H9 (cell line): ENCODE measurements around the gene TRPV6. TPM values are rescaled to one million over a fixed set of nuclear protein-coding genes. Genes with fewer than 3 reads are reported as not detected.

Experiments
- DNase-seq: peaks from one replicate; pipeline ENCODE4 v3.0.0-alpha.2; 2017
- H2AFZ ChIP-seq: one replicate; pipeline ENCODE4 v1.6.1; 2013; ENCODE audit warnings: mild to moderate bottlenecking, low read length, control low read depth, moderate library complexity
- H2AK5ac ChIP-seq: 2 replicates; pipeline ENCODE4 v1.6.1; 2013; ENCODE audit warnings: low read length, control low read depth, mixed read lengths; ENCODE audit not compliant: insufficient read length
- H2BK120ac ChIP-seq: one replicate; pipeline ENCODE4 v1.6.1; 2013; ENCODE audit warnings: low read depth, mild to moderate bottlenecking, low read length, control low read depth, inconsistent platforms; ENCODE audit not compliant: poor library complexity, severe bottlenecking
- H2BK12ac ChIP-seq: 2 replicates; pipeline ENCODE4 v1.6.1; 2013; ENCODE audit warnings: low read length, control low read depth, mixed read lengths, low read depth; ENCODE audit not compliant: insufficient read length
- H2BK15ac ChIP-seq: 2 replicates; pipeline ENCODE4 v1.6.1; 2013; ENCODE audit warnings: low read depth, low read length, control low read depth
- H2BK20ac ChIP-seq: one replicate; pipeline ENCODE4 v1.6.1; 2013; ENCODE audit warnings: low read depth, mild to moderate bottlenecking, low read length, control low read depth, inconsistent platforms; ENCODE audit not compliant: poor library complexity, severe bottlenecking
- H2BK5ac ChIP-seq: 2 replicates; pipeline ENCODE4 v1.6.1; 2013; ENCODE audit warnings: low read length, control low read depth, mixed read lengths; ENCODE audit not compliant: insufficient read length
- H3K14ac ChIP-seq: 2 replicates; pipeline ENCODE4 v1.6.1; 2013; ENCODE audit warnings: low read length, control low read depth; ENCODE audit not compliant: insufficient read depth
- H3K18ac ChIP-seq: 2 replicates; pipeline ENCODE4 v1.6.1; 2013; ENCODE audit warnings: low read depth, mild to moderate bottlenecking, mixed read lengths, low read length, control low read depth; ENCODE audit not compliant: insufficient read length
- H3K23ac ChIP-seq: 2 replicates; pipeline ENCODE4 v1.6.1; 2013; ENCODE audit warnings: low read length, control low read depth, mixed read lengths, low read depth; ENCODE audit not compliant: insufficient read length
- H3K23me2 ChIP-seq: 2 replicates; pipeline ENCODE4 v1.6.1; 2013; ENCODE audit warnings: low read depth, mild to moderate bottlenecking, mixed read lengths, low read length, control low read depth; ENCODE audit not compliant: insufficient read length, poor library complexity, severe bottlenecking
- H3K27ac ChIP-seq: 2 replicates; pipeline ENCODE4 v1.5.1; 2013; ENCODE audit warnings: low read length, control low read depth, mixed read lengths, low read depth; ENCODE audit not compliant: insufficient read length
- H3K27me3 ChIP-seq: 2 replicates; pipeline ENCODE4 v1.6.1; 2013; ENCODE audit warnings: low read length, control low read depth, inconsistent platforms; ENCODE audit not compliant: insufficient read depth
- H3K4ac ChIP-seq: 2 replicates; pipeline ENCODE4 v1.6.1; 2013; ENCODE audit warnings: low read depth, mild to moderate bottlenecking, control low read depth, inconsistent platforms, low read length, moderate library complexity
- H3K4me1 ChIP-seq: 2 replicates; pipeline ENCODE4 v1.6.1; 2013; ENCODE audit warnings: low read length, control low read depth, inconsistent platforms; ENCODE audit not compliant: insufficient read depth
- H3K4me2 ChIP-seq: 2 replicates; pipeline ENCODE4 v1.6.1; 2013; ENCODE audit warnings: low read length, control low read depth, mixed read lengths; ENCODE audit not compliant: insufficient read length, insufficient read depth
- H3K56ac ChIP-seq: 2 replicates; pipeline ENCODE4 v1.6.1; 2013; ENCODE audit warnings: low read depth, mild to moderate bottlenecking, mixed read lengths, low read length, control low read depth; ENCODE audit not compliant: insufficient read length
- H3K79me1 ChIP-seq: 2 replicates; pipeline ENCODE4 v1.6.1; 2013; ENCODE audit warnings: low read depth, mild to moderate bottlenecking, moderate library complexity, low read length, control low read depth, inconsistent platforms; ENCODE audit not compliant: insufficient read depth, poor library complexity, severe bottlenecking
- H3K79me2 ChIP-seq: 2 replicates; pipeline ENCODE4 v1.6.1; 2013; ENCODE audit warnings: low read length, control low read depth, inconsistent platforms; ENCODE audit not compliant: insufficient read depth
- H3K9ac ChIP-seq: 2 replicates; pipeline ENCODE4 v1.6.1; 2013; ENCODE audit warnings: low read length, control low read depth, mixed read lengths; ENCODE audit not compliant: insufficient read length; ENCODE audit errors: extremely low read depth
- H3K9me3 ChIP-seq: one replicate; pipeline ENCODE4 v1.6.1; 2013; ENCODE audit warnings: low read depth, low read length, inconsistent platforms; ENCODE audit not compliant: control insufficient read depth
- H3T11ph ChIP-seq: one replicate; pipeline ENCODE4 v1.6.1; 2013; ENCODE audit warnings: mild to moderate bottlenecking, low read length, control low read depth, inconsistent platforms
- H4K20me1 ChIP-seq: one replicate; pipeline ENCODE4 v1.6.1; 2013; ENCODE audit not compliant: control insufficient read depth, insufficient read length, insufficient read depth
- H4K5ac ChIP-seq: 2 replicates; pipeline ENCODE4 v1.6.1; 2013; ENCODE audit warnings: low read depth, mild to moderate bottlenecking, mixed read lengths, low read length, control low read depth; ENCODE audit not compliant: insufficient read length
- H4K8ac ChIP-seq: replicated peaks from 2 replicates; pipeline ENCODE4 v1.6.1; 2013; ENCODE audit warnings: low read length, control low read depth, mixed read lengths, low read depth; ENCODE audit not compliant: insufficient read length
- H4K91ac ChIP-seq: 2 replicates; pipeline ENCODE4 v1.6.1; 2013; ENCODE audit warnings: low read depth, mild to moderate bottlenecking, moderate library complexity, mixed read lengths, low read length, control low read depth; ENCODE audit not compliant: insufficient read length
- H3K27ac Mint-ChIP-seq, 3 experiments: 2 replicates in 2 of 3; 3 replicates in 1 of 3; pipeline ENCODE4 v1.8.0; 2020 to 2021; ENCODE audit warnings: mixed read lengths in 3 of 3, mild to moderate bottlenecking in 1 of 3, moderate library complexity in 1 of 3
- H3K27me3 Mint-ChIP-seq: 2 replicates; pipeline ENCODE4 v1.8.0; 2021; ENCODE audit warnings: low read depth, mild to moderate bottlenecking, moderate library complexity, mixed read lengths
- H3K36me3 Mint-ChIP-seq, 3 experiments: 2 replicates in 2 of 3; 3 replicates in 1 of 3; pipeline ENCODE4 v1.8.0; 2020 to 2021; ENCODE audit warnings: low read depth in 3 of 3, mixed read lengths in 3 of 3; ENCODE audit not compliant: insufficient read depth in 1 of 3
- H3K4me1 Mint-ChIP-seq, 2 experiments: 2 replicates each; pipeline ENCODE4 v1.8.0; 2020; ENCODE audit warnings: mixed read lengths in 2 of 2
- H3K4me3 Mint-ChIP-seq, 2 experiments: 2 replicates in 1 of 2; 3 replicates in 1 of 2; pipeline ENCODE4 v1.8.0; 2020 to 2021; ENCODE audit warnings: mild to moderate bottlenecking in 2 of 2, mixed read lengths in 2 of 2, moderate library complexity in 1 of 2
- H3K9me3 Mint-ChIP-seq, 2 experiments: 2 replicates in 1 of 2; 3 replicates in 1 of 2; pipeline ENCODE4 v1.8.0; 2020; ENCODE audit warnings: mild to moderate bottlenecking in 2 of 2, mixed read lengths in 2 of 2, moderate library complexity in 1 of 2
- WGBS: extraction: QIAGEN DNeasy Blood & Tissue Kit; methylation state at CpG from one replicate; pipeline ENCODE4 v1.1.7; 2013; ENCODE audit warnings: missing lambda C conversion rate, low lambda C conversion rate, mixed read lengths; ENCODE audit not compliant: insufficient read length; ENCODE audit errors: extremely low coverage; 5-methylcytosine and 5-hydroxymethylcytosine counted together
- total RNA-seq: library from RNA; stranded (reverse); gene quantifications from 2 replicates; pipeline ENCODE4 v1.2.1, GENCODE V29; 2021
- TF ChIP-seq, protein P1 (sequence below): fragments of 200-600 bp; sonication (generic); conservative IDR thresholded peaks from 3 replicates; pipeline ENCODE4 v1.8.0; 2021; ENCODE audit warnings: antibody characterized with exemption, mild to moderate bottlenecking

The TRPV6 gene
- total RNA-seq, 1 experiment from 2014 or later: 0.61 TPM

DNA sequence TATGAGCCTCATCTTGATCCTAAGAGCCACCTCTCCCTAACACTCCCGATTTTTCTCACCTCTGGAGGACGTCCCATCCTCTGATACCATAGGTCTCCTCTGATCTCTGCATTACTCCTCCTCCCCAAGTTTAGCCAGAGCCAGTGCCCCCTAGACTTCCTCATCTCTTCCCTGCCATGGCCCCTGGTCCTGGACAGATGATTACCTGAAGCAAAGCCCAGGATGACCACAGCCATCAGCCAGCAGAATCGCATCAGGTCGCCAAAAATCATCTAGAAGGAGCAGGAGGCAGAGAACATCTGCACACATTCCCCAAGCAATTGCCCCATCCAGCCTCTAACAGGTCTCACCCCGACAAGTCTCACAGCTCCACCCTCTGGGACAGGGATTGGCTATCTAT lies 11.7 kb downstream of the TRPV6 start:
- TF ChIP-seq, protein P1, sequence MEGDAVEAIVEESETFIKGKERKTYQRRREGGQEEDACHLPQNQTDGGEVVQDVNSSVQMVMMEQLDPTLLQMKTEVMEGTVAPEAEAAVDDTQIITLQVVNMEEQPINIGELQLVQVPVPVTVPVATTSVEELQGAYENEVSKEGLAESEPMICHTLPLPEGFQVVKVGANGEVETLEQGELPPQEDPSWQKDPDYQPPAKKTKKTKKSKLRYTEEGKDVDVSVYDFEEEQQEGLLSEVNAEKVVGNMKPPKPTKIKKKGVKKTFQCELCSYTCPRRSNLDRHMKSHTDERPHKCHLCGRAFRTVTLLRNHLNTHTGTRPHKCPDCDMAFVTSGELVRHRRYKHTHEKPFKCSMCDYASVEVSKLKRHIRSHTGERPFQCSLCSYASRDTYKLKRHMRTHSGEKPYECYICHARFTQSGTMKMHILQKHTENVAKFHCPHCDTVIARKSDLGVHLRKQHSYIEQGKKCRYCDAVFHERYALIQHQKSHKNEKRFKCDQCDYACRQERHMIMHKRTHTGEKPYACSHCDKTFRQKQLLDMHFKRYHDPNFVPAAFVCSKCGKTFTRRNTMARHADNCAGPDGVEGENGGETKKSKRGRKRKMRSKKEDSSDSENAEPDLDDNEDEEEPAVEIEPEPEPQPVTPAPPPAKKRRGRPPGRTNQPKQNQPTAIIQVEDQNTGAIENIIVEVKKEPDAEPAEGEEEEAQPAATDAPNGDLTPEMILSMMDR: no peak
- DNase-seq: no peak
- H3K23me2 ChIP-seq: no peaks in the 10 kb centered on the region

More for the DNA sequence above, 11.7 kb downstream of the TRPV6 start:
- Mint-ChIP-seq H3K4me1 (no peaks in the 10 kb centered on the region), H3K4me3 (no peak overlapping the region), H3K27me3 (peaks cover 5% of the 10 kb centered on the region), H3K27ac (no peak overlapping the region), H3K9me3 (peaks cover 0 to 9% of the 10 kb centered on the region in 2 experiments; a peak in 2 of 5 replicates), H3K36me3 (peaks cover 0 to 22% (median 11%) of the 10 kb centered on the region in 3 experiments; a peak in 5 of 7 replicates)
- no peak overlapping the region for H2BK12ac ChIP-seq
- WGBS: no CpG with 5 or more reads among the region's 5 CpGs
- H3K23ac ChIP-seq: no peak overlapping the region
- no peak overlapping the region for H2BK120ac ChIP-seq
- no peak overlapping the region for H3K4me2 ChIP-seq
- no peak overlapping the region for H2BK20ac ChIP-seq
- no peak overlapping the region for H4K91ac ChIP-seq
- no peak overlapping the region for H2BK15ac ChIP-seq
- no peaks in the 10 kb centered on the region for H3K4me1 ChIP-seq
- no peak overlapping the region for H4K8ac ChIP-seq
- no peak overlapping the region for H2BK5ac ChIP-seq
- no peak overlapping the region for H3K4ac ChIP-seq
- no peak overlapping the region for H3K9ac ChIP-seq
- H3K14ac ChIP-seq: no peak overlapping the region
- no peak overlapping the region for H3K18ac ChIP-seq
- H3K79me2 ChIP-seq: no peaks in the 10 kb centered on the region
- H3K9me3 ChIP-seq: no peaks in the 10 kb centered on the region
- no peak overlapping the region for H2AFZ ChIP-seq
- no peak overlapping the region for H3K27ac ChIP-seq
- H3K56ac ChIP-seq: no peak overlapping the region
- no peaks in the 10 kb centered on the region for H3K27me3 ChIP-seq
- H3K79me1 ChIP-seq: no peaks in the 10 kb centered on the region
- H3T11ph ChIP-seq: no peak overlapping the region
- H4K20me1 ChIP-seq: no peaks in the 10 kb centered on the region
- H4K5ac ChIP-seq: no peak overlapping the region
- H2AK5ac ChIP-seq: no peak overlapping the region
